Naive thymus-derived CD4-positive, alpha-beta T cell (primary cell): ENCODE results near the gene MESP2. TPM values are rescaled to one million over a fixed set of nuclear protein-coding genes. Genes with fewer than 3 reads are reported as not detected.

Experiments
- ATAC-seq: fragments of 150-1000 bp; cut with Tn5 transposase; 2 replicates; pipeline ENCODE4 v1.10.0; 2021; ENCODE audit warnings: mild to moderate bottlenecking, moderate library complexity
- CTCF ChIA-PET: fragments of 350-600 bp; sonication (Branson Sonifier 250); formaldehyde crosslinking; loops from one replicate; lab custom pipeline; 2021; ENCODE audit warnings: antibody characterized with exemption; lab: Charles Lee
- POLR2A ChIA-PET: fragments of 350-600 bp; sonication (Branson Sonifier 250); formaldehyde crosslinking; loops from one replicate; lab custom pipeline; 2021; ENCODE audit warnings: antibody characterized with exemption, inconsistent platforms; lab: Charles Lee
- DNase-seq, 9 donors: peaks; one replicate each; pipeline versions ENCODE4 v3.0.0 to v3.0.0-alpha.2; 2020 to 2022; ENCODE audit warnings: mixed read lengths in 1 of 9
- H3K27ac ChIP-seq: one replicate; pipeline ENCODE4 v1.7.0; 2013; ENCODE audit warnings: mild to moderate bottlenecking, low read depth, low read length, moderate library complexity
- H3K27me3 ChIP-seq, 2 donors: one replicate each; pipeline ENCODE4 v1.7.0; 2013; ENCODE audit warnings: low read length in 2 of 2, mild to moderate bottlenecking in 2 of 2, moderate library complexity in 2 of 2; ENCODE audit not compliant: control insufficient read depth in 2 of 2, insufficient read depth in 2 of 2
- H3K36me3 ChIP-seq, 3 experiments: 1 replicate in 2 of 3; 2 replicates in 1 of 3; pipeline ENCODE4 v1.7.0; 2013; ENCODE audit warnings: low read length in 3 of 3, mild to moderate bottlenecking in 3 of 3, moderate library complexity in 1 of 3; ENCODE audit not compliant: insufficient read depth in 3 of 3, control insufficient read depth in 2 of 3
- H3K4me1 ChIP-seq, 2 donors: one replicate each; pipeline ENCODE4 v1.7.0; 2013; ENCODE audit warnings: low read length in 2 of 2, mild to moderate bottlenecking in 2 of 2, moderate library complexity in 1 of 2; ENCODE audit not compliant: control insufficient read depth in 2 of 2, insufficient read depth in 2 of 2
- H3K4me3 ChIP-seq: 2 replicates; pipeline ENCODE4 v1.7.0; 2013; ENCODE audit warnings: mild to moderate bottlenecking, low read length
- H3K9me3 ChIP-seq, 3 experiments: 1 replicate in 2 of 3; 2 replicates in 1 of 3; pipeline ENCODE4 v1.7.0; 2013; ENCODE audit warnings: low read length in 3 of 3; ENCODE audit not compliant: control insufficient read depth in 2 of 3
- H3K27ac Mint-ChIP-seq, 9 donors: one replicate each; pipeline ENCODE4 v1.8.0; 2020 to 2022; ENCODE audit warnings: mixed read lengths in 9 of 9, mild to moderate bottlenecking in 8 of 9, moderate library complexity in 5 of 9, inconsistent platforms in 2 of 9
- H3K27me3 Mint-ChIP-seq, 5 donors: one replicate each; pipeline ENCODE4 v1.8.0; 2021 to 2022; ENCODE audit warnings: mixed read lengths in 5 of 5, mild to moderate bottlenecking in 1 of 5
- H3K36me3 Mint-ChIP-seq, 5 donors: one replicate each; pipeline ENCODE4 v1.8.0; 2020 to 2022; ENCODE audit warnings: mixed read lengths in 5 of 5, mild to moderate bottlenecking in 3 of 5, inconsistent platforms in 1 of 5
- H3K4me1 Mint-ChIP-seq, 7 donors: one replicate each; pipeline ENCODE4 v1.8.0; 2020 to 2022; ENCODE audit warnings: mixed read lengths in 7 of 7, mild to moderate bottlenecking in 3 of 7, inconsistent platforms in 1 of 7
- H3K4me3 Mint-ChIP-seq, 10 donors: one replicate each; pipeline ENCODE4 v1.8.0; 2020 to 2022; ENCODE audit warnings: mild to moderate bottlenecking in 10 of 10, mixed read lengths in 10 of 10, moderate library complexity in 6 of 10, inconsistent platforms in 2 of 10
- H3K9me3 Mint-ChIP-seq, 11 donors: one replicate each; pipeline ENCODE4 v1.8.0; 2020 to 2022; ENCODE audit warnings: mixed read lengths in 11 of 11, mild to moderate bottlenecking in 4 of 11, inconsistent platforms in 1 of 11, moderate library complexity in 1 of 11
- intact Hi-C, 2 donors: fragments of 100-400 bp; cut with micrococcal nuclease; formaldehyde crosslinking; loops; one replicate each; pipeline ENCODE4 v1.15.1; 2023
- polyA plus RNA-seq, 2 donors: library from polyadenylated mRNA; unstranded; fragments of 300-500 nt; fragmentation: Illumina TruSeq; gene quantifications; one replicate each; pipeline ENCODE4 v1.2.3, GENCODE V29; 2021
- total RNA-seq, 6 experiments: library from RNA in 5 of 6; stranded (reverse) in 5 of 6; gene quantifications; 1 replicate in 5 of 6; 2 replicates in 1 of 6; pipeline ENCODE4 v1.2.3 and lab custom pipeline; 2021 to 2026

MESP2 gene
- total and polyA plus RNA-seq, 7 experiments from 2014 or later = not detected

- Mint-ChIP-seq H3K4me1 (peaks cover 0 to 16% (median 0%) of the 10 kb centered on the region in 7 donors), H3K27ac (no peak overlapping the region), H3K4me3 (peak overlapping the region in 9 of 10 donors; percentile 9 to 72 (median 41)), H3K36me3 (no peaks in the 10 kb centered on the region), H3K9me3 (no peaks in the 10 kb centered on the region), H3K27me3 (peaks cover 14 to 29% (median 22%) of the 10 kb centered on the region in 5 donors)
- CTCF ChIA-PET = no interaction called here
- no peaks in the 10 kb centered on the region for H3K4me1 ChIP-seq
- ATAC-seq = no peak
- intact Hi-C loops = no loop called here
- no peak overlapping the region for H3K4me3 ChIP-seq
- H3K27ac ChIP-seq = no peak overlapping the region
- no peaks in the 10 kb centered on the region for H3K9me3 ChIP-seq
- no peaks in the 10 kb centered on the region for H3K27me3 ChIP-seq
- POLR2A ChIA-PET = no interaction called here
- no peak for DNase-seq
- no peaks in the 10 kb centered on the region for H3K36me3 ChIP-seq
These were observed 1.1 kb downstream of the MESP2 start for GRCh38 chr15:89777073-89777751.

- Histone ChIP-seq H3K4me1 (no peaks in the 10 kb centered on the region), H3K36me3 (no peaks in the 10 kb centered on the region), H3K27me3 (no peaks in the 10 kb centered on the region), H3K4me3 (no peak overlapping the region), H3K9me3 (no peaks in the 10 kb centered on the region), H3K27ac (no peak overlapping the region)
- intact Hi-C loops = no loop called here
- Mint-ChIP-seq H3K36me3 (no peaks in the 10 kb centered on the region), H3K4me3 (peak overlapping the region in 5 of 10 donors; percentile 34 to 72 (median 46)), H3K9me3 (no peaks in the 10 kb centered on the region), H3K27ac (no peak overlapping the region), H3K4me1 (peaks cover 0 to 17% (median 0%) of the 10 kb centered on the region in 7 donors), H3K27me3 (peaks cover 14 to 29% (median 22%) of the 10 kb centered on the region in 5 donors)
- DNase-seq = no peak
- no peak for ATAC-seq
- CTCF ChIA-PET = interaction anchor here (0.5 kb wide), 1 partner anchor 233 kb away, joined by 5 read pairs; no protein-coding TSS in a partner anchor
- POLR2A ChIA-PET = no interaction called here
These were observed 1.7 kb downstream of the MESP2 start for GRCh38 chr15:89777782-89778380.

DNA sequence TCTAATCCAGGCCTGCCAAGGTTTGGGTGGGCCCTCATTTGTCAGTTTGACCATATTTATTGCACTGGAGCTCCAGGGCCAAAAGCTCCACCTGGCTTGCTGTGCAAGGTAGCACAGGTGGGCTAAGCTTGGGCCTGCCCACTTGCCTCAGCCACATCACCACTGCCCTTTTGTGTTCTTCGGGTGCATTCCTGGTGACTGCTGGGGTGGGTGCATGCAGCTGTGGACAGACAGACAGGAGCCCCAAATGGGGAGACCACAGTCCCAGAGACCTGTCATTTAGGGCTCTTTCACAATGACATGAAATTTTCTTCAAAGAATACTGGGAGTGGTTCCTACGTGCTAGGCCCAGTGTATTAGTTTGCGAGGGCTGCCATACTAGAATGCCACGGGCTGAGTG is 2.7 kb downstream of the MESP2 start:
- H3K4me1 Mint-ChIP-seq = peaks cover 0 to 19% (median 0%) of the 10 kb centered on the region in 7 donors
- Histone ChIP-seq H3K4me1 (no peaks in the 10 kb centered on the region), H3K4me3 (no peak overlapping the region)

DNA sequence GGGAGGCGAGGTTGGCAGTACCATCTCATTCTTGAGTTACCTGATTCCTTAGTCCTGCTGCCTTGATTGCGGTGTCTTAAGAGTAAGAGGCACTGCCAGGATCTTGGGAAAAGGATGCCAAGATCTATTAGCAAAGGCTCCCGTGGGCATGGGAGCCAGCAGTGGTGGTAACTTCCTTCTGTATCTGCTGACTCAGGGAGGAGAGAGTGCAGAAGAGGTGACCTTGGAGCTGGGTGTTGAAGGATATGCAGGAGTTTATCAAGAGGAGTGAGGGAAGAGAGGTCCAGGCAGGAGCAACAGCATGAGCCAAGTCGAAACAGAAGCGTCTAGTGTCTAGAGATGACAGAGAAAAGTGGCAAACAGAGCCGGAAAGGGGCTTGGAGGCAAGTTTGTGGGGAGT is 4.5 kb downstream of the MESP2 start:
- Histone ChIP-seq H3K27me3 (no peaks in the 10 kb centered on the region), H3K4me3 (no peak overlapping the region), H3K4me1 (no peaks in the 10 kb centered on the region), H3K27ac (no peak overlapping the region), H3K36me3 (no peaks in the 10 kb centered on the region), H3K9me3 (no peaks in the 10 kb centered on the region)
- CTCF ChIA-PET = no interaction called here
- Mint-ChIP-seq H3K4me1 (peaks cover 0 to 19% (median 0%) of the 10 kb centered on the region in 7 donors), H3K36me3 (no peaks in the 10 kb centered on the region), H3K27me3 (peaks cover 14 to 29% (median 22%) of the 10 kb centered on the region in 5 donors), H3K27ac (peak overlapping the region in 1 of 9 donors; percentile 10), H3K9me3 (peaks cover 0 to under 1% (median 0%) of the 10 kb centered on the region in 11 donors), H3K4me3 (no peak overlapping the region)
- ATAC-seq (no peak), DNase-seq (no peak)
- POLR2A ChIA-PET = no interaction called here
- intact Hi-C loops = no loop called here

More for the DNA sequence above, 2.7 kb downstream of the MESP2 start:
- no peaks in the 10 kb centered on the region for H3K36me3 Mint-ChIP-seq
- DNase-seq (no peak), ATAC-seq (no peak)
- CTCF ChIA-PET = no interaction called here
- Histone ChIP-seq H3K36me3 (no peaks in the 10 kb centered on the region), H3K27ac (no peak overlapping the region), H3K9me3 (no peaks in the 10 kb centered on the region), H3K27me3 (no peaks in the 10 kb centered on the region)
- H3K27ac Mint-ChIP-seq = no peak overlapping the region
- intact Hi-C loops = no loop called here
- peaks cover 14 to 29% (median 22%) of the 10 kb centered on the region in 5 donors for H3K27me3 Mint-ChIP-seq
- POLR2A ChIA-PET = no interaction called here
- no peaks in the 10 kb centered on the region for H3K9me3 Mint-ChIP-seq
- H3K4me3 Mint-ChIP-seq = no peak overlapping the region

DNA sequence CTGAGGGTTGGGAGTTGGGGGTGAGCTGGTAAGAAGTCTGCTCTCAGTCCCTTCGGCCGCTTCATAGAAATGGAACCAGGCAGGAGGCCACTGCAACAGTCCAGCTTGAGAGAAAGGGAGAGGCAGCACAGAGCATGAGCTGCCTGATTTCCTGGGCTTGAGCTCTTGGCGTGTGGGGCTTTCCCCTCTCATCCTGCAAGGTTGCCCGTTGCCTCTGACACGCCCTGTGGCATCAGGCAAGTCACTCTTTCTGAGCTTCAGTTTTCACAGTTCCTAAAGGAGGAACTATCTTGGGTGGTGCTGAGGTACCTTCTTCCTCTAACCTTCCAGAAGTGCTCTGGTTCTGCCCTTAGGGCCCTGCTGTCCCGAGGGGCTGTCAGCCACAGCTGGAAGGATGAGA is 4.9 kb downstream of the MESP2 start:
- Mint-ChIP-seq H3K4me1 (peaks cover 0 to 19% (median 0%) of the 10 kb centered on the region in 7 donors), H3K27ac (peak overlapping the region in 1 of 9 donors; percentile 26), H3K9me3 (peaks cover 0 to 5% (median 0%) of the 10 kb centered on the region in 11 donors), H3K27me3 (peaks cover 14 to 29% (median 21%) of the 10 kb centered on the region in 5 donors), H3K36me3 (no peaks in the 10 kb centered on the region), H3K4me3 (peak overlapping the region in 1 of 10 donors; percentile 24)
- Histone ChIP-seq H3K4me1 (no peaks in the 10 kb centered on the region), H3K27ac (no peak overlapping the region), H3K4me3 (no peak overlapping the region), H3K9me3 (no peaks in the 10 kb centered on the region), H3K36me3 (no peaks in the 10 kb centered on the region), H3K27me3 (no peaks in the 10 kb centered on the region)
- ATAC-seq (peak; percentile 69), DNase-seq (no peak)
- ChIA-PET CTCF (no interaction called here), POLR2A (no interaction called here)
- intact Hi-C loops = no loop called here

DNA sequence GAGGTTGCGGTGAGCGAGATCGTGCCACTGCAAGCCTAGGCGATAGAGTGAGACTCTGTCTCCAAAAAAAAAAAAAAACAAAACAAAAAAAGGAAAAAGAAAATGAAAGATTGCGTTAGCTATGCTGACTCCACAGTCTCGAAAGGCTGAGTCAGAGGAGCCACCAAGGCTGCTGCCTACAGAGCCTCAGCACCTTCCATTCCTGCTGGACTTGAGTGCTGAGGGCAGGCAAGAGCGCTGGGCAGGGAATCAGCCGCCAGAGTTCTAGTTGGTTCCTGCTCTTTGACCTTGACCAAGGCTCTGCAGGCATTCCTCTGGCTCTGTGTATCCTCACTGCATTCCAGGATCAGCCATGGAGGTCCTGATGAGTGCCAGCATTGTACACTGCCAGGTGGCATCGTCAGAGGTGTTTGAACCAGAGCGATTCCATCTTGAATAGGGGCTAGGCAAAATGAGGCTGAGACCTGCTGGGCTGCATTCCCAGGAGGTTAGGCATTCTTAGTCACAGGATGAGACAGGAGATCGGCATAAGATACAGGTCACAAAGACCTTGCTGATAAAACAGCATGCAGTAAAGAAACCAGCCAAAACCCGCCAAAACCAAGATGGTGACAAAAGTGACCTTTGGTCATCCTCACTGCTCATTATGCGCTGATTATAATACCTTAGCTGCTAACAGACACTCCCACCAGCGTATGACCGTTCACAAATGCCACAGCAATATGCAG is 5.9 kb downstream of the MESP2 start:
- no peak overlapping the region for H3K4me3 ChIP-seq
- ChIA-PET POLR2A (no interaction called here), CTCF (no interaction called here)
- H3K27ac ChIP-seq = no peak overlapping the region
- H3K36me3 ChIP-seq = no peaks in the 10 kb centered on the region
- no peak for DNase-seq
- Mint-ChIP-seq H3K4me3 (no peak overlapping the region), H3K36me3 (no peaks in the 10 kb centered on the region), H3K27me3 (peaks cover 14 to 28% (median 18%) of the 10 kb centered on the region in 5 donors), H3K9me3 (peaks cover 0 to 5% (median 0%) of the 10 kb centered on the region in 11 donors), H3K27ac (no peak overlapping the region), H3K4me1 (peaks cover 0 to 19% (median 0%) of the 10 kb centered on the region in 7 donors)
- peak; percentile 72 for ATAC-seq
- no peaks in the 10 kb centered on the region for H3K27me3 ChIP-seq
- no peaks in the 10 kb centered on the region for H3K4me1 ChIP-seq
- intact Hi-C loops = no loop called here
- no peaks in the 10 kb centered on the region for H3K9me3 ChIP-seq
